Activated CD4-positive, alpha-beta T cell treated with anti-CD3 and anti-CD28 coated beads for 36 hours (primary cell): ENCODE data around the gene SCTR. TPM values are rescaled to one million over a fixed set of nuclear protein-coding genes. Genes with fewer than 3 reads are reported as not detected.
"Not testable (repeated sequence)": the region's sequence is repeated elsewhere in the genome, so short reads cannot be mapped to it uniquely, and the experiment has no call there.

Source experiments
- ATAC-seq: fragments of 200-7000 bp; cut with Tn5 transposase; one replicate; pipeline ENCODE4 v1.10.0; 2021; ENCODE audit warnings: mild to moderate bottlenecking, moderate library complexity
- CTCF ChIA-PET: fragments of 350-600 bp; sonication (Branson Sonifier 250); formaldehyde crosslinking; loops from one replicate; lab custom pipeline; 2021; ENCODE audit warnings: antibody characterized with exemption; lab: Charles Lee
- POLR2A ChIA-PET: fragments of 350-600 bp; sonication (Branson Sonifier 250); formaldehyde crosslinking; loops from one replicate; lab custom pipeline; 2021; ENCODE audit warnings: antibody characterized with exemption, inconsistent platforms; lab: Charles Lee
- DNase-seq: peaks from one replicate; pipeline ENCODE4 v3.0.0-alpha.2; 2020
- H3K27ac Mint-ChIP-seq: one replicate; pipeline ENCODE4 v1.8.0; 2021; ENCODE audit warnings: mixed read lengths
- H3K27me3 Mint-ChIP-seq: one replicate; pipeline ENCODE4 v1.8.0; 2021; ENCODE audit warnings: mixed read lengths
- H3K36me3 Mint-ChIP-seq: one replicate; pipeline ENCODE4 v1.8.0; 2021; ENCODE audit warnings: low read depth, mixed read lengths
- H3K4me1 Mint-ChIP-seq: one replicate; pipeline ENCODE4 v1.8.0; 2021; ENCODE audit warnings: mixed read lengths
- H3K4me3 Mint-ChIP-seq: one replicate; pipeline ENCODE4 v1.8.0; 2021; ENCODE audit warnings: mild to moderate bottlenecking, moderate library complexity, mixed read lengths
- H3K9me3 Mint-ChIP-seq: one replicate; pipeline ENCODE4 v1.8.0; 2021; ENCODE audit warnings: low read depth, mixed read lengths
- intact Hi-C, 2 experiments: fragments of 100-400 bp; cut with DNase I in 1 of 2; cut with micrococcal nuclease in 1 of 2; formaldehyde crosslinking; loops; one replicate each; pipeline versions ENCODE4 v1.14.2 to v1.15.1; 2022 to 2024; cut with DNase I, micrococcal nuclease
- total RNA-seq, 2 experiments: library from RNA; stranded (reverse); gene quantifications; one replicate each; pipeline ENCODE4 v1.2.3, GENCODE V29; 2021

Gene SCTR
- total RNA-seq, 2 experiments from 2014 or later = not detected

DNA sequence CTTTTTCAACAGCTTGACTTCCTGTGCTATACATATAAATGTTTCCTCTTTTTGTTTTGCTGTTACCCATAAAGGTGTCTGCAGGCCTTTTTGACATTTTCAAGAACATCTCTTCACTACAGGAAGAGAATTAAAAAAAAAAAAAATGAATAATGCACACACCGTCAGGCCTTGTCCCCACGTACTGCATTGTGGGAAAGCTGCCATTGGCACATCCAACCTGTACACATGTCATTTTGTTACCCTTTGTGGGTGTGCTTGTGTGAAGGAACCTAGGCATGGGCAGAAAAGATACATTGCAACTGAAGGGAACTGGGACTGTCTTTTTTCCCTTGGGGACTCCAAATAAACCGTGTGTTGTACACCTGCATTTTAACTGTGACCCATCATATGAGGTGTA lies 109.4 kb downstream of the SCTR start:
- DNase-seq (no peak), ATAC-seq (no peak)
- H3K27me3 Mint-ChIP-seq = peaks cover 6% of the 10 kb centered on the region
- H3K27ac Mint-ChIP-seq = no peak overlapping the region
- H3K36me3 Mint-ChIP-seq = no peaks in the 10 kb centered on the region
- intact Hi-C loops = loop anchor here in 1 of 2 experiments (5.0 kb wide), 1 partner anchor 48 kb away; the partner anchor contains the start of genes C2orf76 and DBI
- no peak overlapping the region for H3K4me3 Mint-ChIP-seq
- no peaks in the 10 kb centered on the region for H3K4me1 Mint-ChIP-seq
- H3K9me3 Mint-ChIP-seq = no peaks in the 10 kb centered on the region
- POLR2A ChIA-PET = no interaction called here
- CTCF ChIA-PET = interaction anchor here (1.8 kb wide), 1 partner anchor 62 kb away, joined by 4 read pairs; no protein-coding TSS in a partner anchor

DNA sequence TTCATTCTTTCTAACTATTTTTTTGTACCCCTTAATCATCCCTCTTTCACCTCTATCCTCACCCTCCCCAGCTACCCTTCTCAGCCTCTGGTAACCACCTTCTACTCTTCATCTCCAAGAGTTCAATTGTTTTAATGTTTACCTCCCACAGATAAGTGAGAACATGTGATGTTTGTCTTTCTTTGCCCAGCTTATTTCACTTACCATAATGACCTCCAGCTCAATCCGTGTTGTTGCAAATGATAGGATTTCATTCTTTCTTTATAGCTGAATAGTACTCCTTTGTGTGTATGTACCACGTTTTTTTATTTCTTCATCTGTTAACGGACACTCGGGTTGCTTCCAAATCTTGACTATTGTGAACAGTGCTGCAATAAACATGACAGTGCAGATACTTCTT lies 114.8 kb downstream of the SCTR start:
- Mint-ChIP-seq H3K4me3 (no peak overlapping the region), H3K27ac (no peak overlapping the region), H3K27me3 (no peaks in the 10 kb centered on the region), H3K36me3 (no peaks in the 10 kb centered on the region), H3K9me3 (no peaks in the 10 kb centered on the region), H3K4me1 (no peaks in the 10 kb centered on the region)
- ChIA-PET CTCF (interaction anchor here (1.0 to 3.9 kb wide), 2 partner anchors 68 to 254 kb away, joined by 3 to 43 read pairs; no protein-coding TSS in a partner anchor), POLR2A (no interaction called here)
- intact Hi-C loops = loop anchor here in 1 of 2 experiments (10.0 kb wide), 1 partner anchor 255 kb away; no protein-coding TSS in a partner anchor
- ATAC-seq (no peak), DNase-seq (no peak)

DNA sequence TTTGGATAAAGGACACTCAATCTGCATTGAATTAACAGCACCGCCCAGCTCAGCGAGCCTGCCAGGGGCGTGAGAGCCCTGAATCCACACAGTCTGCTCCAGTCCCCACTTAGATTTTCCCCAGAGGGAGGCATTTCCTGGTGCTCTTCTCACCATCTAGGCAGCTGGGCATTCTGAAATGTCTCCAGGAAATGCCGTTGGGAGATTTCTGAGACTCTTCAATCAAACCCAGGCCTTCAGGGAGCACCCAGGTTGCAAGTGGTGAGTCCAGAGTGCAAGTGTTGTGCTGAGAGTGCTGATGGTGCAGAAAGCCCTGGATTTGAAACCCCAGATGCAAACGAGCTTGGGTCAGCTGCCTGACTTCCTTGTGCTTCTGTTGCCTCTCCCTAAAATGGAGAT lies 116.1 kb downstream of the SCTR start:
- Mint-ChIP-seq H3K27ac (no peak overlapping the region), H3K27me3 (peaks cover 2% of the 10 kb centered on the region), H3K4me3 (no peak overlapping the region), H3K9me3 (no peaks in the 10 kb centered on the region), H3K4me1 (no peaks in the 10 kb centered on the region), H3K36me3 (no peaks in the 10 kb centered on the region)
- DNase-seq = no peak
- intact Hi-C loops = loop anchor here in 1 of 2 experiments (10.0 kb wide), 1 partner anchor 257 kb away; no protein-coding TSS in a partner anchor
- CTCF ChIA-PET = interaction anchor here (3.9 kb wide), 1 partner anchor 69 kb away, joined by 43 read pairs; no protein-coding TSS in a partner anchor
- no peak for ATAC-seq
- POLR2A ChIA-PET = no interaction called here

DNA sequence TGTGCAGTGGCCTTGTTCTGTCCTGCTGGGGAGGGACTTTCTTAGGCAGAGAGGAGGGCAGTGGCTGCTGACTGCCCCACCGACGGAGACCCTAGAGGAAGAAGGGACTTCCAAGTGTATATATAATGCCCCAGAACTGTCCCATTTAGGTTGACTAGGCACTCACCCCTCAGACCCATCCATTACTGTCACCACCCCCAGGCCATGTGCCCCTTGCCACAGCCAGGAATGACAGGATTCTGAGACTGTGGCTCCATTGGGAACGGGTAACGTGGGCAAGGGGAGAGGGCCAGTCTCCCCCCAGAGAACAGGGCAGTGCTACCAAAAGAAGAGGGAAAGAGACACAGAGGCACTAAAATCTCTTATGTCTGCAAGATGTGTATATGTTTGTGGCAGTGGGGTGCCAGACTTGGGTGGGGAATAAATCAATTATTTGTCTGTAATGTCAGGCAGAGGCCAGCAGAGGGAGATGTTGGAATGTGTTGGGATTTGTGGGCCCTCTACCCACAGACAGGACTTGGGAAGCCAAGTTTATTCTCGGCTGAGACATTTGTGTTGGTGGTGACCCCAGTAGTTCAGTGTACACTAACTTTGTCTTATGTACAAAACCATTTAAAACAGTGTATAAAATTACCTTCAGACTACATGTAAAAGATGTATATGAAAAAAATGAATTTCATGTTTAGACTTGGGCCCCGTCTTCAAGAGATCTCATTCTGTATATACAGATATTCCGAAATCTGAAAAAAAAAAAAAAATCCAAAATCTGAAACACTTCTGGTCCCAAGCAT lies 116.7 kb downstream of the SCTR start:
- CTCF ChIA-PET = interaction anchor here (2.8 to 3.9 kb wide), 2 partner anchors 70 kb away, joined by 24 to 43 read pairs; no protein-coding TSS in a partner anchor
- POLR2A ChIA-PET = no interaction called here
- H3K4me3 Mint-ChIP-seq = no peak overlapping the region
- intact Hi-C loops = loop anchor here (1.0 to 10.0 kb wide), 3 partner anchors 69 to 257 kb away; no protein-coding TSS in a partner anchor
- ATAC-seq = peak; percentile 42
- H3K27me3 Mint-ChIP-seq = peaks cover 2% of the 10 kb centered on the region
- no peaks in the 10 kb centered on the region for H3K36me3 Mint-ChIP-seq
- H3K27ac Mint-ChIP-seq = no peak overlapping the region
- H3K9me3 Mint-ChIP-seq = no peaks in the 10 kb centered on the region
- DNase-seq = peak; percentile 56
- H3K4me1 Mint-ChIP-seq = no peaks in the 10 kb centered on the region

- H3K27me3 Mint-ChIP-seq = peaks cover 2% of the 10 kb centered on the region
- ATAC-seq (no peak), DNase-seq (no peak)
- ChIA-PET POLR2A (no interaction called here), CTCF (interaction anchor here (0.8 to 2.8 kb wide), 2 partner anchors 72 to 1095 kb away, joined by 3 to 24 read pairs; no protein-coding TSS in a partner anchor)
- no peak overlapping the region for H3K4me3 Mint-ChIP-seq
- no peaks in the 10 kb centered on the region for H3K4me1 Mint-ChIP-seq
- intact Hi-C loops = loop anchor here in 1 of 2 experiments (10.0 kb wide), 1 partner anchor 260 kb away; no protein-coding TSS in a partner anchor
- no peaks in the 10 kb centered on the region for H3K9me3 Mint-ChIP-seq
- no peak overlapping the region for H3K27ac Mint-ChIP-seq
- no peaks in the 10 kb centered on the region for H3K36me3 Mint-ChIP-seq
Observed at GRCh38 chr2:119405151-119405550, 119.1 kb downstream of the SCTR start.

GRCh38 chr2:119403618-119404017 lies 120.7 kb downstream of the SCTR start:
- intact Hi-C loops = loop anchor here in 1 of 2 experiments (10.0 kb wide), 1 partner anchor 261 kb away; no protein-coding TSS in a partner anchor
- CTCF ChIA-PET, POLR2A ChIA-PET, H3K4me1 Mint-ChIP-seq, H3K9me3 Mint-ChIP-seq, H3K36me3 Mint-ChIP-seq, H3K27me3 Mint-ChIP-seq, ATAC-seq, H3K27ac Mint-ChIP-seq, DNase-seq, H3K4me3 Mint-ChIP-seq: not testable (repeated sequence)

DNA sequence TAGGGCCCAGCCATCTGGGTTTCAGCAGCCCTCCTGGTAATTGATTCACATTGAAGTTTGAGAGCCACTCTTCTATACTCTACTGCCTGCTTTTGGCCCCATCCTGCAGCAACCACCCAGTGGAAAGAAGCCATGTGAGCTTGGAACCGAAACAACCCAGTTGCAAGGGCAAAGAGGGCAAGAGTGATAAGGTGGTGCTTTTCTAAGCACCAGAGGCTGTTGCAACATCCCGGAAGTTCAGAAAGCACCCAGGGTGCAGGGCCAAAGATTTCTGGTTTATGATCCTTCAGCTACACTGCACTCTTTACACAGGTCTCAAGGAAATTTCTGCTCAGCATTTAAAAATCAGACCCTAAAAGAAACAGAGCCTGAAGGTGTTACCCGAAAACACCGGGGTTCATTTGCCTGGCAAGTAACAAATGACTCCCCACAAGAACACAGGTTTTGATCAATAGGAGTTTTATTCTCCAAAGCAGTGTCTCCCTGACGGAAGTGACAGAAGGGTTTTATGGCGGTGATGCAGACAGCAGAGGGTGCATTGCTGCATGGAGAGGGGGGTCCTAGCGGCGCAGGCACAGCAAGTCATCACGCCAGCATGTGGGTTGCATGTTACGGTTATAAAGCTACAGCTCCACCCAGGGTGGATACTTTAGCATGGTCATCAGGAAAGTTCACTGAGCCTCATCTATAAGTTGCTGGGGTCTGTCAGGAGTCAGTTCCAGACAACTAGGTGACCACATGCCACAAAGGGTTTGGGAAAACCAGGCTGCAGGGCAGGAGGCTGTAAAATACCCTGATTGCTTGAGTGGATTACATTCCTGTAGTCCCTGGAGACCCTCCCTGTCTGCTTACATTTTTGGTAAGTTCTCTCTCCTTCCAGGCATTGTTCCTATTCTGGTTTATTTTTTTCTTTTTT lies 121.4 kb downstream of the SCTR start:
- CTCF ChIA-PET = no interaction called here
- intact Hi-C loops = loop anchor here in 1 of 2 experiments (10.0 kb wide), 1 partner anchor 262 kb away; no protein-coding TSS in a partner anchor
- no peak for ATAC-seq

GRCh38 chr2:119402106-119402505 lies 122.2 kb downstream of the SCTR start:
- no peaks in the 10 kb centered on the region for H3K9me3 Mint-ChIP-seq
- ATAC-seq (no peak), DNase-seq (no peak)
- ChIA-PET POLR2A (no interaction called here), CTCF (no interaction called here)
- intact Hi-C loops = loop anchor here in 1 of 2 experiments (10.0 kb wide), 1 partner anchor 263 kb away; no protein-coding TSS in a partner anchor
- no peaks in the 10 kb centered on the region for H3K4me1 Mint-ChIP-seq
- H3K27ac Mint-ChIP-seq = no peak overlapping the region
- H3K27me3 Mint-ChIP-seq = peaks cover 4% of the 10 kb centered on the region
- no peak overlapping the region for H3K4me3 Mint-ChIP-seq
- H3K36me3 Mint-ChIP-seq = no peaks in the 10 kb centered on the region

More for the DNA sequence above, 121.4 kb downstream of the SCTR start:
- H3K9me3 Mint-ChIP-seq = no peaks in the 10 kb centered on the region
- no peak overlapping the region for H3K27ac Mint-ChIP-seq
- peaks cover 4% of the 10 kb centered on the region for H3K27me3 Mint-ChIP-seq
- POLR2A ChIA-PET = no interaction called here
- H3K36me3 Mint-ChIP-seq = no peaks in the 10 kb centered on the region
- DNase-seq = no peak
- no peak overlapping the region for H3K4me3 Mint-ChIP-seq
- H3K4me1 Mint-ChIP-seq = no peaks in the 10 kb centered on the region

GRCh38 chr2:119397196-119397595 lies 127.1 kb downstream of the SCTR start:
- intact Hi-C loops = no loop called here
- POLR2A ChIA-PET = no interaction called here

DNA sequence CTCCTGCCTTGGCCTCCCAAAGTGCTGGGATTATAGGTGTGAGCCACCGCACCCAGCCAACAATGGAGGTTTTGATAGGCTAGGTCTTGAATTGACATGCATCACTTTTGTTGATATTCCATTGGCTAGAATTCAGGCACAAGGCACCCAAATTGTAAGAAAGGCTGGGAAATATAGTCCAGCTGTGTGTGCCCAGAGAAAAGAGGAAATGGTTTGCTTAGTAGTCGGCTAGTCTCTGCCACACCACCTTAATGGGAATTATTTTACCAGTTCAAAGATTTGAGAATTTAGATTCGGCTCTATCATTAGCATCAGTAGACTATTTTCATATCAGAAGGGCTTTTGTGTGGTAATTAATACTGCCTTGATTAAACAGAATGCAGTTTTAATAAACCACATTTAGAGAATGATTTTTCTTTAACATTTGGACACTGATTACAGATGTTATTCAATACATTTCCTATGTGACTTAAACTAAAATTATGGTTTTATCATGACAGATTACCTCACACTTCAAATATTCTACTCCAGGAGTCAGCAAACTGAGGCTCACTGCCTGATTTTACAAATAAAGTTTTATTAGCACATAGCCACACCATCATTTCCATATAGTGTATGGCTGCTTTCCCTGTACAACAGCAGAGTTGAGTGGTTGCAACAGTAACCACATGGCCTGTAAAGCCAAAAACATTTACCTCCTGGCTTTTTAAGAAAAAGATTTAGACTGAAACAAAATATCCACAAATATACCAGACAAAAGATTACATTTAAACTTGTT lies 130.1 kb downstream of the SCTR start:
- H3K27me3 Mint-ChIP-seq = peaks cover 2% of the 10 kb centered on the region
- no peak for ATAC-seq
- no peaks in the 10 kb centered on the region for H3K9me3 Mint-ChIP-seq
- DNase-seq = no peak
- ChIA-PET POLR2A (no interaction called here), CTCF (no interaction called here)
- no peaks in the 10 kb centered on the region for H3K36me3 Mint-ChIP-seq
- intact Hi-C loops = no loop called here
- H3K4me3 Mint-ChIP-seq = no peak overlapping the region
- H3K4me1 Mint-ChIP-seq = no peaks in the 10 kb centered on the region
- H3K27ac Mint-ChIP-seq = no peak overlapping the region

More at GRCh38 chr2:119397196-119397595, 127.1 kb downstream of the SCTR start:
- Mint-ChIP-seq H3K36me3 (no peaks in the 10 kb centered on the region), H3K4me3 (no peak overlapping the region), H3K27me3 (peaks cover 4% of the 10 kb centered on the region), H3K27ac (no peak overlapping the region), H3K4me1 (no peaks in the 10 kb centered on the region), H3K9me3 (no peaks in the 10 kb centered on the region)
- DNase-seq (no peak), ATAC-seq (no peak)
- CTCF ChIA-PET = no interaction called here
